Measurements from ENCODE around the gene BCAM. TPM values are rescaled to one million over a fixed set of nuclear protein-coding genes. Genes with fewer than 3 reads are reported as not detected.

Gene BCAM
- total and polyA plus RNA-seq, 2 of the 4 experiments (the other 2 are of a cell fraction), result 2.3 to 35.7 TPM

GRCh38 chr19:44822177-44822576 is 13.3 kb downstream of the BCAM start:
- TF ChIP-seq RAD21 (IDR thresholded peaks at IDR 0.05; ENCODE audit: low read length) (no peak), NFE2L2 (IDR thresholded peaks at IDR 0.05; ENCODE audit: low read depth, low read length) (no peak), MAZ (IDR thresholded peaks at IDR 0.05; ENCODE audit: borderline replicate concordance, low read depth, low read length) (no peak)
- Histone ChIP-seq H3K56ac (ENCODE audit: extremely low read depth, insufficient read depth, low read length) (no peak overlapping the region), H4K91ac (ENCODE audit: insufficient read depth, low read depth, low read length) (no peak overlapping the region), H2AK9ac (replicated peaks; ENCODE audit: low read depth, low read length, poor library complexity) (no peak overlapping the region), H3K79me1 (ENCODE audit: low read depth in 1 of 2, low read length in 2 of 2) (no peaks in the 10 kb centered on the region), H3K9ac (ENCODE audit: low read depth, low read length) (no peak overlapping the region), H4K8ac (ENCODE audit: low read depth in 2 of 2, low read length in 2 of 2) (no peak overlapping the region), H3K23ac (ENCODE audit: low read depth, low read length) (no peak overlapping the region), H3K9me3 (ENCODE audit: control insufficient read depth, insufficient read depth, low read length) (no peaks in the 10 kb centered on the region), H3K14ac (replicated peaks; ENCODE audit: low read depth, low read length) (no peak overlapping the region), H2BK15ac (ENCODE audit: low read depth, low read length) (no peak overlapping the region), H2BK5ac (ENCODE audit: low read depth, low read length, poor library complexity, severe bottlenecking) (no peak overlapping the region), H4K5ac (ENCODE audit: low read depth, low read length) (no peak overlapping the region), H2BK120ac (ENCODE audit: low read depth, low read length) (no peak overlapping the region), H3K18ac (ENCODE audit: low read depth, low read length) (no peak overlapping the region), H3K4me2 (ENCODE audit: low read depth, low read length) (no peak overlapping the region), H3K27ac (ENCODE audit: insufficient read depth, low read length) (no peak overlapping the region), H4K20me1 (ENCODE audit: insufficient read depth, low read length) (no peaks in the 10 kb centered on the region), H2AK5ac (ENCODE audit: low read depth, low read length) (no peak overlapping the region), H2AFZ (replicated peaks; ENCODE audit: low read length, poor library complexity) (no peak overlapping the region), H3K27me3 (ENCODE audit: control insufficient read depth, insufficient read depth, low read length) (peaks cover 9% of the 10 kb centered on the region), H3K4me3 (ENCODE audit: insufficient read depth, low read depth, low read length) (no peak overlapping the region), H3K36me3 (ENCODE audit: control insufficient read depth, insufficient read depth, low read length) (peaks cover 6% of the 10 kb centered on the region), H3K9me1 (ENCODE audit: insufficient read depth, low read length) (0 out of 2 replicates have a peak, but pooled peaks cover 3% of the 10 kb centered on the region), H2BK20ac (ENCODE audit: low read depth, low read length) (no peak overlapping the region), H3K4me1 (ENCODE audit: control insufficient read depth, insufficient read depth, low read length) (peaks cover 3% of the 10 kb centered on the region; the same call in 1 of the 2 replicates), H3K4ac (ENCODE audit: low read depth, low read length) (no peak overlapping the region)
- in situ Hi-C loops (cut with MboI; ENCODE audit: low sequenced_read_pairs) (no loop called here), dilution Hi-C loops (cut with HindIII; ENCODE audit: low sequenced_read_pairs, unreplicated experiment) (no loop called here), intact Hi-C loops (cut with micrococcal nuclease) (no loop called here)
- no TSS peak for BruUV-seq (replicated peaks)
- WGBS, 2 experiments (ENCODE audit: extremely low coverage in 2 of 2, insufficient read length in 1 of 2), result 89% methylated on average over 7 of the region's 11 CpGs; no CpG with 5 or more reads in 1 of the 2 experiments
- no peak for ATAC-seq (ENCODE audit: low read depth)
- CTCF ChIA-PET, result interaction anchor here (1.3 kb wide), 1 partner anchor 15 kb away, joined by 5 read pairs; no protein-coding TSS in a partner anchor
- no peak for DNase-seq
- POLR2A ChIA-PET (ENCODE audit: unreplicated experiment), result no interaction called here
